Measurements from ENCODE around the gene TM9SF4.

The TM9SF4 gene, protein sequence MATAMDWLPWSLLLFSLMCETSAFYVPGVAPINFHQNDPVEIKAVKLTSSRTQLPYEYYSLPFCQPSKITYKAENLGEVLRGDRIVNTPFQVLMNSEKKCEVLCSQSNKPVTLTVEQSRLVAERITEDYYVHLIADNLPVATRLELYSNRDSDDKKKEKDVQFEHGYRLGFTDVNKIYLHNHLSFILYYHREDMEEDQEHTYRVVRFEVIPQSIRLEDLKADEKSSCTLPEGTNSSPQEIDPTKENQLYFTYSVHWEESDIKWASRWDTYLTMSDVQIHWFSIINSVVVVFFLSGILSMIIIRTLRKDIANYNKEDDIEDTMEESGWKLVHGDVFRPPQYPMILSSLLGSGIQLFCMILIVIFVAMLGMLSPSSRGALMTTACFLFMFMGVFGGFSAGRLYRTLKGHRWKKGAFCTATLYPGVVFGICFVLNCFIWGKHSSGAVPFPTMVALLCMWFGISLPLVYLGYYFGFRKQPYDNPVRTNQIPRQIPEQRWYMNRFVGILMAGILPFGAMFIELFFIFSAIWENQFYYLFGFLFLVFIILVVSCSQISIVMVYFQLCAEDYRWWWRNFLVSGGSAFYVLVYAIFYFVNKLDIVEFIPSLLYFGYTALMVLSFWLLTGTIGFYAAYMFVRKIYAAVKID

DNA sequence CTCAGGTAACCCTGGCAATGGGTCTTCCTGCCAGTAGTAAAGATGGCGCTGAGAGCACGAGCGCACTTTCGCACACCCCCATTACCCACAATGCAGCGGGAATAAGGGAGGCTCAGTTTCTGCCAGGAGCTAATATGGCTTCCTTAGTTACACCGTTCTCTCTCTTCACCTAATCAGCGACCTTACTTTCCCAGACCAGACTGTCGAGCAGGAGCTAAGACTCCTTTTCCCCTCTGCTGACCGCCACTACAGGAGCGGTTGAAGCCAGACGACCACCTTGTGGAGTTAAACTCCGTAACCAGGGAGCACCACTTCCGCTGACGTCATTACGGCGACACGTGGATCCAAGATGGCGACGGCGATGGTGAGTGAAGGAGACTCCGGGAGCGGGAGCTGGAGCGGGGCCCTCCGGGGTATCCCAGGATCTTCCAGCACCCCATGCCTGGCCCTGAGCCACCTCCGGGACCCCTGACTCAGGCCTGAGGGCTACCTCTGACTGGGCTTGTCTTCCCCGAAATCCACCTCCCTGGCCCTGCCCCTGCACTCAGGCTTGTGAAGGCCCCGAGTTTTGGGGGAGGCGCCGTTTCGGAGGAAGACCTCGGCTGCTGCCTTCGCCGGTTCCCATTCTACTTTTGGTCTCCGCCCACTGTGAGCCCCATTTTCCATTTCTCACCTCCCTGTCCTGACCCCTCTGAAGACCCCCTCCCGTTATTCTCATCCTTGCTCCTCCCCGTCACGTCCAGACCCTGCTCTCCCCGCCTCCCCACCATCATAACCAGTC lies at the start of gene TM9SF4:
TSS of gene TM9SF4 (plus strand) at position 323 of the 781 bp plus-strand sequence. CDS start at position 350, 27 bp downstream.
- DNase-seq (ENCODE audit: low spot score), result peak; percentile 94

DNA sequence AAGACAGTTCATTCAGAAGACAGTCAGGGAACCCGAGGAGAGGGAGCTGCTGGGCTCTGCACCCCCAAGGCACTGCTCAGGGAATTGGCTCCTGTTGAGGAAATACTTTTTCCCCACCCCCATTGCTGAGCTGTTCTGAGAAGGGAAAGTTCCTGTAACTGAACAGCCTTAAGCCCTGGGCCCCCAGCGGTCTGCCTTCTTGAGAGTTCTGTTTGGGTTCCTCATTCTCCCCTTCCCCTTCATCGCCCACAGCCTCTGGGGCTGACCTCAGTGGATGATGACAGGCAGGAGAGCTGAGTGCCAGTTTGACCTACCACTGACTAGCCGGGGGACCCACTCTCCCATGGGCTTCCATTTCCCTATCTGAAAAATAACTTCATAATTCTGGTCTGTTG lies 46.7 kb upstream of the TM9SF4 start:
- no peak for DNase-seq (ENCODE audit: low spot score)

DNA sequence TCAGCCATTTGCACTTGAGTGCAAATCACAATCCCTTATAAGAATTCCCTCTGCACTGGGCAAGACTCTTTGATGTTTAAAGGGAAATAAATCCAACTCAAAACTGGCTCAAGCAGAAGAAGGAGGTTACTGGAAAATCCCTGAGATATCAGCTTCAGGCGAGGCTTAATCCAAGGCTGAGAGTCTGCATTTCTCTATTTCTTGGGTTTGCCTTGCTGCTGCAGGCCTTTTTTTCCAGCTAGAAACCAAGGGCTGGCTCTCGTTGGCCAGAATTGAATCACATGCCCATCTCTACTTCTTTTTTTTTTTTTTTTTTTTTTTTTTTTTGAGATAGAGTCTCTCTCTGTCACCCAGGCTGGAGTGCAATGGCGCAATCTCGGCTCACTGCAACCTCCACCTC lies 45.8 kb upstream of the TM9SF4 start:
- DNase-seq (ENCODE audit: low spot score), result no peak

DNA sequence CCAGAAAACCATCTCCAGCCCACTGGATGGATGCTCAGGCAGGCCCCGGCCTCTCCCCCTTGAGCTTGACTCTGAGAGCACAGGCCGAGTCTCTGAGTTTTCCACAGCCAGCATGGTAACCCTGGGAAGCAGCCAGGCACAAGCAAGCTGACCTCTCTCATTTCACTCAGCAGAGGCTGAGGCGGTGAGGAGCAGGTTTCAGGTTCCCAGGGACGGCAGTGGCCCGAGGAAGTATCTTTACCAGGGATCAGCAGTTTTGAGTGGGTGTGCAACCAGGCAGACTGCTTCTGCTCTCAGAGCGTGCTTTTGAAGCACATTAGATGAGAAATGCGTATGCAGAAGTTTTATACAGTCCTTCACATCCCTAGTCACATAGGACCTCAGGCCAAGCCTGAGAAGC lies 44.8 kb upstream of the TM9SF4 start:
- no peak for DNase-seq (ENCODE audit: low spot score)

DNA sequence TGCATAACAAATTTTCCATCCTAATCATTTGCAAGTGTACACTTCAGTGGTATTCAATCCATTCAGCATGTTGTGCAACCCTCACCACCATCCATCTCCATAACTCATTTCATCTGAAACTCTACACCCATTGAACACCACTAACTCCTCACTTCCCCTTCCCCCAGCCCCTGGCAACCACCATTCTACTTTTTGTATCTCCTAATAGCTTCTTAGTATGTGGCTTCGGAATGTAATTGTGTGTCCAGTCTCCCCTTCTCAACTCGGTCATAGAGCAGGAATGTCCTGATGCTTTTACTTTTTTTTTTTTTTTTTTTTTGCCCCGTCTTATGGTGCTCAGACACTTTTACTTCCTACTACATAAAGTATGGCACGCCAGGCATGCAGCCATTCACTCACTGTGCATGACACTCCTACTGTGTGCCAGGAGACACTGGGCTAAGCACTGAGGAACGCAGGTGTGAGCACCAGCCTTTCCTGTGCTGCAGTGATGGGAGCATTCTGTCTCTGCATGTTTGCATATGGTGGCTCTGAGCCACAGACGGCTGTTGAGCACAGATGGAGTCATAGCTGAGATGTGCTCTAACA lies 42.2 kb upstream of the TM9SF4 start:
- no peak for DNase-seq (ENCODE audit: low spot score)

DNA sequence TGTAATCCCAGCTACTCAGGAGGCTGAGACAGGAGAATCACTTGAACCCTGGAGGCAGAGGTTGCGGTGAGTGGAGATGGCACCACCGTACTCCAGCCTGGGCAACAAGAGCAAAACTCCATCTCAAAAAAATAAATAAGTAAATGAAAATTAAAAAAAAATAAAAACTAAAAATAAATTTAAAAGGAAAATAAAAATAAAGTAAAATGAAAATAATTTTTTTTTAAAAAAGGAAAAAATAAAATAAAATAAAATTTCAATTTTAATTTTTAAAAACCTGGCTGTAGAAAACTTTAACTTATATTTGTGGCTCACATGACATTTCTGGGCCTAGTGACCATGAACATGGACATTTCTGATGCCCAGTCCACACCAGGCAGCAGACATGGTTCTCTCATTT lies 41.3 kb upstream of the TM9SF4 start:
- no peak for DNase-seq (ENCODE audit: low spot score)

DNA sequence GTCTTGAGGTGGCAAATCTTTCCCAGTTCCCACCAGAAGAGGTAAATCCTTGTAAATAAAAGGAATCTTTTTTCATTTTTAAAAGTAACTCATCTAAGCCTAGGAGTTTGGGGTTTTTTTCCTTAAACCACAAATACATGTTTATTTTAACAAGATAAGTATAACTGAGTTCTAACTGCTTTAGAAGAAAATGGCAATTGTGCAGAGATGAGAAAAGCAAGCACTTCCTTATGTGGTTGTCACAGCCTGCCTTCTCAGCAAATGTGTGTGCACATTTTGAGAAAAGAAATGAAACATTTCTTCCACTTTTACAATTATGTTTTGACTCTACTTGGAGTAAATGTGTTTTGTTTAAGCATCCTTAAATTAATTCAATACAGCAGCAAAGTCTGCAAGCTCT lies 39.8 kb upstream of the TM9SF4 start:
- no peak for DNase-seq (ENCODE audit: low spot score)

DNA sequence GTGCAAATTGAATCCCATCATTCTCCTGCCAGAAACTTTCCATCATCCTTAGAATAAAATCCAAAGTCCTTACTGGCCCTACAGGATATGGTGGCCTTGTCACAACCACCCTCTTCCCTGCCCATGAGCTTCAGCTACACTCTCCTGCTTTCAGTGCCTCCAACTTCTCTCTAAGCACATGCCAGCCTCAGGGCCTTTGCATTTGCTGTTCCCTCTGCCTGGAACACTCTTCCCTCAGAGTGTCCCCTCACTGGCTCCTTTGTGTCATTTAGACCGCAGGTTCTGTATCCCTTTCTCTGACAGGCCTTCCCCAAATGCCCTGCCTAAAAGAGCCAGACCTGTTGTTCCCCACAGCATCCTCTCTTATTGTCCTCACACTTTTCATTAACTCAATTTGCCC lies 39.2 kb upstream of the TM9SF4 start:
- DNase-seq (ENCODE audit: low spot score), result no peak

DNA sequence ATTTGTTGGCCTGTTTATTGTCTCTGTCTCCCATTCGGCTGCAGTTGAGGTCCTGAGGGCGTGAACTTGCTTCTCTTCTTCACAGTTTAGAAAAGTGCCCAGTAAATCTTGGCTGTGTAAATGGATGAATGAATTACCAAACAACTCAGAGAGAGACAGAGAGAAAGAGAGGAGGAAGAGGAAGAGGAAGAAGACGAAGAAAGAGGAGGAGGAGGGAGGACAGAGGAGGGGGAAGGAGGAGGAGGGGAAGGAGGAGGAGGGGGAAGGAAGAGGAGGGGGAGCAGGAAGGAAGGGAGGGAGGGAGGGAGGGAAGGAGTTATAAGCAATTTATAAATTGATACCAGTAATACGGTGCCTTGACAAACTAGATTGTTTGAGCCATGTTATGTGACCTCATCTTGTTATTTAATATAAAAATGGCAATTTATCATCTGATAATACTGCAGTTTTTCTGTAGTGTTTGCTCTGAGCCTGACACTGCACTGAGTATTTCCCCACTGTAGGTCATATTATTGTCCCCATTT lies 38.8 kb upstream of the TM9SF4 start:
- DNase-seq (ENCODE audit: low spot score), result no peak

DNA sequence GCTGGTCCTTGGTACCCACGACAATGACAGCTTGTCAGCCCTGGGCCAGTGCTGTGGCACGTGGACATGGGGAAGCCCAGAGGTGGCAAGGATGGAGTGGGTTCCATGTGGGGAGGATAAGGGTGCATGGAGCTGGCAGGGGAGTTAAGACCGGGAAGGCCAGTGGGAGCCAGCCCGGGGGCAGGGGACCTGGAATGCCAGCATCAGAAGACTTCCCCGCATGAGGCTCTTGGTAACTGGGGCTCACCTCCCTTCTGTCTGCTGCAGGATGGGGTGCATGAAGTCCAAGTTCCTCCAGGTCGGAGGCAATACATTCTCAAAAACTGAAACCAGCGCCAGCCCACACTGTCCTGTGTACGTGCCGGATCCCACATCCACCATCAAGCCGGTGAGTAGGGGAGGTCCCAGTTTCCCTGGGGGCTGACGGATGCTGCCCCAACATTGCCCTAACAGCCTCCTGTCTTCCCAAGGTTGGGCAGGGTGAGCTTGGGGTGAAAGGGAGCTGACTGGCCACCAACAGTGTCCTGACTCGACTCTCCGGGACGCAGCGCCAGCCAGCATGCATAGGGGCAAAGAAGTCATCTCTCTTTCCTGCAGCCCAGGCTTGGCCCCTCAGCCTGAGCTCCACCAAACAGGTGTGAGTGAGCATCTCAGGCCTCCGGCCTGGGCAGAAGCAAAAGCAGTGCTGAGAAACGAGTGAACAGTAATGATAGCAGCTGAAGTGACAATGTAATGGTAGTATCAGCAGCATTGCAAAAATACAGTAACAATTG lies 37.9 kb upstream of the TM9SF4 start:
- no peak for DNase-seq (ENCODE audit: low spot score)

DNA sequence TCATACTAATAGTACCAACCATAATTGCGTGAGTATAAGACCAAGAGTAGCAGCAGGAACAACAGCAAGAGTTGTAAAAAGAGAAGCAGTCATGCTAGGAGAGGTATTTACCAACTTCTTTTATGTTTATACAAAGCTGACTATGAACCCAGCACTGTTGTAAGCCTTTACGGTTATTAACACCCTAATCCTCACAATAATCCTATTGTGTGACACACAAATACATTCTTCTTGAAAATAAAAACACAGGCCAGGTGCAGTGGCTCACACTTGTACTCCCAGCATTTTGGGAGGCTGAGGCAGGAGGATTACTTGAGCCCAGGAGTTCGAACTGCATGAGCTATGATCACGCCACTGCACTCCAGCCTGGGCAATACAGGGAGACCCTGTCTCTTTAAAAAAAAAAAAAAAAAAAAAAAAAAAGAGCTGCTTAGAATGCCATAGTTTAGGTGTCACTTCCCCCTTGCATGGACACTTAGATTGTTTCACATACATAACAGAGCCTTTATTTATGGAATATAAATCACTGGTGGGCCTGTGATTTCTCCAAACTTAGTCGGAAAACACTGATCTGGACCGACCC lies 37.3 kb upstream of the TM9SF4 start:
- DNase-seq (ENCODE audit: low spot score), result no peak

DNA sequence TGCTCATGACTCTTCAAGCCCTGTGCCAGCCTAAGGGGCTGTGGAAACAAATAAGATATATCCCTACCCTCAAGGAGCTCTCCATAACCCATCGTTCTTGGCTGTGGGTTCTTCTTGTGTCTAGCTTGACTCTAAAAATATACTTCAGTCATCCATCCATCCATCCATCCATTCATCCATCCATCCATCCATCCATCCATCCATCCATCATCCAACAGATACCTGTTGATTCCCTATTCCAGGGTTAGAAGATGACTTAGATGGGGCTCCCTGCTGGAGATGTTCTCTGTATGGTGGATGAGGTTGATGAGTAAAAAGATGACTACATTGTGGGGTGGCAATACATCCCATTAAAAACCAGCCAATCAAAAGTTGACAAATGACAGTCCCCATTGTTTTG lies 34.0 kb upstream of the TM9SF4 start:
- no peak for DNase-seq (ENCODE audit: low spot score)

DNA sequence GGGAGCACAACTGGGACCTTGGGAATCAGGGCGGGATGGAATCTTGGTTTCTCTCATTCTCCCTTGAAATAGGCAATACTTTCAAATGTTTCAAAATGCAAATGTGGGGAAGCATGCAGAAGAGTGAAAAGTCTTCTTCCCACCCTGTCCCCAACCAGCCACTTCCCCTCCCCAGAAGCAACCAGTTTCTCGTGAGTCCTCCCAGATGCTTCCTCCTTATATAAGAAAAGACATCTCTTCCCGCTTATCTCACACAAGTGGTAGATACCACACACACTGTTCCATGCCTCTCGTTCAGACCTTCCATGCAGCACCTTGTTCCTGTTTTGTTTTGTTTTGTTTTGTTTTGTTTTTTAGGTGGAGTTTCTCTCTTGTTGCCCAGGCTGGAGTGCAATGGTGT lies 32.3 kb upstream of the TM9SF4 start:
- no peak for DNase-seq (ENCODE audit: low spot score)

DNA sequence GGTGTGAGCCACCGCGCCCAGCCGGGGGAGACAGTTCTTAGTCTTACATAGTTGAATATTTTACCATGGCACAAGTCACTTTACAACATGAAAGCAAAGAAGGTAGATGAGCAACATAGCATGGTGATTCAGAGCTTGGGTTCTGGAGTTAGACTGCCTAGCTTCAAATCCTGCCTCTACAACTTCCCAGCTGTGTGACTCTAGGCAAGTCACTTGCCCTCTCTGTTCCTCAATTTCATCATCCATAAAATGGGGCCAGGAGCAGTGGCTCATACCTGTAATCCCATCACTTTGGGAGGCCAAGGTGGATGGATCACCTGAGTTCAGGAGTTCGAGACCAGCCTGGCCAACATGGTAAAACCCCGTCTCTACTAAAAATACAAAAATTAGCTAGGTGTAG lies 31.2 kb upstream of the TM9SF4 start:
- no peak for DNase-seq (ENCODE audit: low spot score)

DNA sequence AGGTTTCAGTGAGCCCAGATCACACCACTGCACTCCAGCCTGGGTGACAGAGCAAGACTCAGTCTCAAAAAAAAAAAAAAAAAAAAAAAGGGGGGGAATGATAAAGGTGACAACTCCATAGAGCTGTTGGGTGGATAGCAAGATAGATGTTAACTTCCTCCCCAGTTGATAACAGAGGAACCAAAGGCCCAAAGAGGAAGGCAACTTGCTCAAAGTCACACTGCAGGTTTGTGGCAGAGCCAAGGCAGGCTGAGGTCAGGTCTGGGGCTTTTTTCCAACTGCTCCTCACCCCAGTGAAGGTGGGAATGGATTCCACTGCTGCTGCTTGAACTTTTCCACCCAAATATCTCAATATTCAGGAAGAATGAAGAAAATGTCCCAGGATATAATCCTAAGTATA lies 30.7 kb upstream of the TM9SF4 start:
- no peak for DNase-seq (ENCODE audit: low spot score)

DNA sequence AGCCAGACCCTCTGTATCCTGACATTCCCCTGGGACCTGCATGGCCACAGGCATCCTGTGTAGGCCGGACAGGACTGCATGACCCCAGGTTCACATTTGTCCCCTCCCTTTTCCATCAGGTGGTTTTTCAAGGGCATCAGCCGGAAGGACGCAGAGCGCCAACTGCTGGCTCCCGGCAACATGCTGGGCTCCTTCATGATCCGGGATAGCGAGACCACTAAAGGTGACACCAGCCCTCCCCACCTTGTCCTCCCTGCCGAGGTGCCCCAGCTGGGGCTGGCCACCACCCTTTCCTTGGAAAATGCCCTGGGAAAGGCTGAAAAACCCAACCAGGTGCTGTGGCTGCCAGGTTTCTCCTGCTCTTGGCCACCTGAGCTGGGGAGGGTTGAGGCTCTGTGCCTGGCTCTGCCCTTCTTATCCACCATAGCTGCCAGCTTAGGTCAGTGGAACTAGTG lies 29.8 kb upstream of the TM9SF4 start:
- DNase-seq (ENCODE audit: low spot score), result no peak

DNA sequence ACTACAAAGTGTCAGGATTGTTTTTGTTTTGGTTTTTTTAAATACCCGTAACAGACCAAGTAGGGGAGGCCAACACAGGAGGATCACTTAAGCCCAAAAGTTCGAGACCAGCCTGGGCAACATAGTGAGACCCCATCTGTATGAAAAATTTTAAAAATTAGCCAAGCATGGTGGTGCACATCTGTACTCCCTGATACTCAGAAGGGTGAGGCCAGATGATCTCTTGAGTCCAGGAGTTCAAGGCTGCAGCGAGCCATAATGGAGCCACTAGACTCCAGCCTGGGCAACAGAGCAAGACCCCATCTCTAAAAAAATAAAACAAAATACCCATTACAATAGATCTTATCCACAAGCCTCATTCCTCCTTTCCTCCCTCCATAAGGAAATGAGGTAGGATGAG lies 28.7 kb upstream of the TM9SF4 start:
- DNase-seq (ENCODE audit: low spot score), result no peak

DNA sequence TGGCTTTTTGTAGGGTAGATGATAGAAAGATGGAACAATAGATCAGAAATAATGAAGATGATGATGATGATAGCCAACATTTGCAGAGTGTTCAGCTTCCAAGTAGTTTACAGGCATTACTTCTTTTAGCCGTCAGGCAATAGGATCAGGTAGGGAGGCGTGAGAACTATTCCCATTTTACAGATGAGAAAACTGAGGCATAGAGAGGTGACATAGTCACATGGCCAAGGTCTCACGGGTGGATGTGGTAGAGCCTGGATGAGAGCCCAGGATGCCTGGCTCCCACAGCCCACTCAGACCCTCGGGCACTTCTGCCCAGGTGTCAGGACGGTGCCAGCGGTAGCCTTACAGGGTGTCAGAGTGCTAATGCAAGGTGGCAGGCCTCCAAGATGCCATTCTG lies 26.0 kb upstream of the TM9SF4 start:
- no peak for DNase-seq (ENCODE audit: low spot score)

DNA sequence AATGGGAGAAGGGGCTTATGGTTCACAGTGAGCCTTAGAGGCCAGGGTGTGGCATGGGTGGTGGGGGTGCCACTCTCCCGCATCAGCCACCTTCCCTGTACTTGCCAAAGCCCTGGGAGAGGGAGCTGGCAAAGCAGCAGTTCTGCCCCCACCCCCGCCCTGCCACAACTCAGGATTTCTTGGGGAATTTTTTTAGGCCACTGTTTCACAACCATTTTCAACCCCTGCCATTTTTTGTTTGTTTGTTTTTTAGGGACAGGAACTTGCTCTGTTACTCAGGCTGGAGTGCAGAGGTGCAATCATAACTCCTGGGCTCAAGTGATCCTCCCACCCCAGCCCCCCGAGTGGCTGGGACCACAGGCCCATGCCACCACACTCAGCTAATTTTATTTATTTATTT lies 22.4 kb upstream of the TM9SF4 start:
- no peak for DNase-seq (ENCODE audit: low spot score)

DNA sequence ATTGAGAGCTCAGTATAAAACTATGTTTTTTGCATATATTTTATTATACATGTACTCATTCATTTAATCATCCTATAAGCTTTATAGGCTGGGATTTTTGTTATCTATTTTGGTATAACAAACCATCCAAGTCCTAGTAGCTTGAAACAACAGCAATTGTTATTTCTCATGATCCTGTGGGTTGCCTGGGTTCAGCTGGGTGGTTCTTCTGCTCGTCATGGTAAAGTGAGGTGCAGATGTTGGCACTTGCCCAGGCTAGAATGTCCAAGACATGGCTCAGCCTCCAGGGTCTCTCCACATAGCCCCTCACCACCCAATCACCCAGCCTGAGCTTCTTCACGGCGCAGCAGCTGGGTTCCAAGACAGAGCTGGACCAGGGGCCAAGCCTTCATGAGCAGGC lies 20.8 kb upstream of the TM9SF4 start:
- DNase-seq (ENCODE audit: low spot score), result no peak
